IMR-90 (cell line): ENCODE measurements around the gene CASP9. TPM values are rescaled to one million over a fixed set of nuclear protein-coding genes. Genes with fewer than 3 reads are reported as not detected.

Experiments
- ATAC-seq: fragments of 200-7000 bp; cut with Tn5 transposase; 2 replicates; pipeline ENCODE4 v1.9.1; 2020; ENCODE audit warnings: low read depth, mild to moderate bottlenecking, moderate library complexity
- BruUV-seq: library from RNA; stranded (reverse); fragments of 400-500 nt; replicated peaks from 2 replicates; lab custom pipeline; 2021; lab: Mats Ljungman, UMichigan
- CTCF ChIA-PET: fragments of 300-600 bp; formaldehyde crosslinking; extraction: SDS; loops from one replicate; lab custom pipeline; 2021; ENCODE audit warnings: antibody characterized with exemption; lab: Yijun Ruan, JAX
- POLR2A ChIA-PET: fragments of 300-600 bp; sonication (Branson Sonifier 250); formaldehyde crosslinking; loops from one replicate; lab custom pipeline; 2022; ENCODE audit warnings: antibody characterized with exemption; ENCODE audit not compliant: unreplicated experiment; lab: Charles Lee
- DNase-seq: peaks from one replicate; pipeline ENCODE4 v3.0.0; 2013
- H2AFZ ChIP-seq: replicated peaks from 2 replicates; pipeline ENCODE3; 2013; ENCODE audit warnings: low read length, mild to moderate bottlenecking; ENCODE audit not compliant: poor library complexity
- H2AK5ac ChIP-seq: 2 replicates; pipeline ENCODE4 v1.6.1; 2013; ENCODE audit warnings: low read depth, low read length, inconsistent platforms
- H2AK9ac ChIP-seq: replicated peaks from 2 replicates; pipeline ENCODE3; 2013; ENCODE audit warnings: mild to moderate bottlenecking, low read depth, low read length, moderate library complexity; ENCODE audit not compliant: poor library complexity
- H2BK120ac ChIP-seq: 2 replicates; pipeline ENCODE4 v1.6.1; 2013; ENCODE audit warnings: low read depth, low read length, inconsistent platforms
- H2BK15ac ChIP-seq: 3 replicates; pipeline ENCODE4 v1.6.1; 2013; ENCODE audit warnings: low read depth, low read length, inconsistent platforms
- H2BK20ac ChIP-seq: 2 replicates; pipeline ENCODE4 v1.6.1; 2013; ENCODE audit warnings: low read depth, mild to moderate bottlenecking, inconsistent platforms, low read length, moderate library complexity
- H2BK5ac ChIP-seq: 2 replicates; pipeline ENCODE4 v1.6.1; 2013; ENCODE audit warnings: mild to moderate bottlenecking, low read depth, low read length, inconsistent platforms; ENCODE audit not compliant: poor library complexity, severe bottlenecking
- H3K14ac ChIP-seq: replicated peaks from 2 replicates; pipeline ENCODE4 v1.6.1; 2013; ENCODE audit warnings: low read depth, low read length, inconsistent platforms
- H3K18ac ChIP-seq: 2 replicates; pipeline ENCODE4 v1.6.1; 2013; ENCODE audit warnings: low read depth, low read length, control low read depth
- H3K23ac ChIP-seq: 2 replicates; pipeline ENCODE4 v1.6.1; 2013; ENCODE audit warnings: low read depth, low read length, inconsistent platforms
- H3K27ac ChIP-seq: 2 replicates; pipeline ENCODE4 v1.5.1; 2013; ENCODE audit warnings: mild to moderate bottlenecking, control low read depth, low read length; ENCODE audit not compliant: insufficient read depth
- H3K27me3 ChIP-seq: 2 replicates; pipeline ENCODE4 v1.6.1; 2013; ENCODE audit warnings: low read length; ENCODE audit not compliant: control insufficient read depth, insufficient read depth
- H3K36me3 ChIP-seq: 2 replicates; pipeline ENCODE4 v1.6.1; 2013; ENCODE audit warnings: low read length, mixed read lengths; ENCODE audit not compliant: control insufficient read depth, insufficient read depth
- H3K4ac ChIP-seq: 2 replicates; pipeline ENCODE4 v1.6.1; 2013; ENCODE audit warnings: low read depth, low read length, inconsistent platforms
- H3K4me1 ChIP-seq: 2 replicates; pipeline ENCODE4 v1.6.1; 2013; ENCODE audit warnings: low read length, mixed read lengths; ENCODE audit not compliant: control insufficient read depth, insufficient read depth
- H3K4me2 ChIP-seq: 2 replicates; pipeline ENCODE4 v1.6.1; 2013; ENCODE audit warnings: low read depth, mild to moderate bottlenecking, control low read depth, low read length, moderate library complexity
- H3K4me3 ChIP-seq: 2 replicates; pipeline ENCODE4 v1.5.1; 2013; ENCODE audit warnings: low read depth, mild to moderate bottlenecking, control low read depth, low read length, moderate library complexity; ENCODE audit not compliant: insufficient read depth
- H3K56ac ChIP-seq: 2 replicates; pipeline ENCODE4 v1.6.1; 2013; ENCODE audit warnings: low read length, inconsistent platforms; ENCODE audit not compliant: insufficient read depth; ENCODE audit errors: extremely low read depth
- H3K79me1 ChIP-seq, 2 experiments: 2 replicates each; pipeline ENCODE4 v1.6.1; 2013; ENCODE audit warnings: low read length in 2 of 2, inconsistent platforms in 1 of 2, low read depth in 1 of 2
- H3K9ac ChIP-seq: 2 replicates; pipeline ENCODE4 v1.6.1; 2013; ENCODE audit warnings: low read depth, low read length, control low read depth
- H3K9me1 ChIP-seq: 2 replicates; pipeline ENCODE4 v1.6.1; 2013; ENCODE audit warnings: low read length, inconsistent platforms; ENCODE audit not compliant: insufficient read depth
- H3K9me3 ChIP-seq: 2 replicates; pipeline ENCODE4 v1.6.1; 2013; ENCODE audit warnings: low read length; ENCODE audit not compliant: control insufficient read depth, insufficient read depth
- H4K20me1 ChIP-seq: 2 replicates; pipeline ENCODE4 v1.6.1; 2013; ENCODE audit warnings: low read length, inconsistent platforms; ENCODE audit not compliant: insufficient read depth
- H4K5ac ChIP-seq: 2 replicates; pipeline ENCODE4 v1.6.1; 2013; ENCODE audit warnings: mild to moderate bottlenecking, low read depth, low read length, control low read depth
- H4K8ac ChIP-seq, 2 experiments: 2 replicates each; pipeline ENCODE4 v1.6.1; 2013; ENCODE audit warnings: low read depth in 2 of 2, low read length in 2 of 2, control low read depth in 1 of 2, inconsistent platforms in 1 of 2
- H4K91ac ChIP-seq: 2 replicates; pipeline ENCODE4 v1.6.1; 2013; ENCODE audit warnings: low read depth, low read length, inconsistent platforms; ENCODE audit not compliant: insufficient read depth
- BHLHE40 ChIP-seq: fragments of 150-350 bp; IDR thresholded peaks from 2 replicates; pipeline ENCODE4 v1.6.1; 2016; ENCODE audit warnings: mild to moderate bottlenecking, low read depth, low read length
- CEBPB ChIP-seq: IDR thresholded peaks from 2 replicates; pipeline ENCODE4 v1.6.1; 2012; ENCODE audit warnings: low read depth, low read length, improper control_type of control experiment
- CHD1 ChIP-seq: IDR thresholded peaks from 2 replicates; pipeline ENCODE4 v1.6.1; 2012; ENCODE audit warnings: low read depth, low read length, improper control_type of control experiment
- CTCF ChIP-seq: conservative IDR thresholded peaks from 2 replicates; pipeline ENCODE4 v1.5.1; 2012; ENCODE audit warnings: mild to moderate bottlenecking, low read depth, low read length, improper control_type of control experiment
- ELK1 ChIP-seq: fragments of 150-350 bp; IDR thresholded peaks from 2 replicates; pipeline ENCODE4 v1.6.1; 2016; ENCODE audit warnings: low read depth, mild to moderate bottlenecking, low read length, moderate library complexity, borderline replicate concordance
- FOS ChIP-seq: fragments of 150-350 bp; IDR thresholded peaks from 2 replicates; pipeline ENCODE4 v1.6.1; 2016; ENCODE audit warnings: low read depth, low read length
- MAFK ChIP-seq: IDR thresholded peaks from 2 replicates; pipeline ENCODE4 v1.6.1; 2012; ENCODE audit warnings: low read depth, low read length, improper control_type of control experiment
- MAZ ChIP-seq: IDR thresholded peaks from 2 replicates; pipeline ENCODE4 v1.6.1; 2012; ENCODE audit warnings: low read depth, mild to moderate bottlenecking, low read length, improper control_type of control experiment, moderate library complexity, borderline replicate concordance
- MXI1 ChIP-seq: IDR thresholded peaks from 2 replicates; pipeline ENCODE4 v1.6.1; 2012; ENCODE audit warnings: low read depth, mild to moderate bottlenecking, low read length, moderate library complexity, borderline replicate concordance
- NFE2L2 ChIP-seq: fragments of 150-350 bp; IDR thresholded peaks from 2 replicates; pipeline ENCODE4 v1.6.1; 2016; ENCODE audit warnings: low read depth, mild to moderate bottlenecking, low read length
- POLR2A ChIP-seq: IDR thresholded peaks from 2 replicates; pipeline ENCODE4 v1.6.1; 2012; ENCODE audit warnings: mild to moderate bottlenecking, low read depth, low read length
- RAD21 ChIP-seq: IDR thresholded peaks from 2 replicates; pipeline ENCODE4 v1.6.1; 2012; ENCODE audit warnings: low read length, improper control_type of control experiment
- RCOR1 ChIP-seq: IDR thresholded peaks from 2 replicates; pipeline ENCODE4 v1.6.1; 2012; ENCODE audit warnings: mild to moderate bottlenecking, low read length, improper control_type of control experiment; ENCODE audit not compliant: insufficient replicate concordance
- RFX5 ChIP-seq: IDR thresholded peaks from 2 replicates; pipeline ENCODE4 v1.8.0; 2012; ENCODE audit warnings: low read depth, mild to moderate bottlenecking, low read length, moderate library complexity
- SMC3 ChIP-seq: fragments of 150-350 bp; IDR thresholded peaks from 2 replicates; pipeline ENCODE4 v1.6.1; 2016; ENCODE audit warnings: low read depth, mild to moderate bottlenecking, antibody characterized with exemption, low read length, moderate library complexity
- USF2 ChIP-seq: fragments of 150-350 bp; IDR thresholded peaks from 2 replicates; pipeline ENCODE4 v1.6.1; 2017; ENCODE audit warnings: mild to moderate bottlenecking, antibody characterized with exemption, low read length, low read depth
- WGBS, 2 experiments: methylation state at CpG; one replicate each; pipeline versions ENCODE4 v1.1.5 to v1.1.7; 2013; ENCODE audit warnings: missing lambda C conversion rate in 2 of 2; ENCODE audit not compliant: insufficient read length in 1 of 2; ENCODE audit errors: extremely low coverage in 2 of 2; 5-methylcytosine and 5-hydroxymethylcytosine counted together
- dilution Hi-C: fragments of 300-500 bp; cut with HindIII; formaldehyde crosslinking; loops from one replicate; pipeline ENCODE4 v1.14.3; 2018; ENCODE audit warnings: low sequenced_read_pairs; ENCODE audit not compliant: unreplicated experiment
- in situ Hi-C: fragments of 300-500 bp; cut with MboI; formaldehyde crosslinking; loops from 3 replicates; pipeline ENCODE4 v1.14.3; 2019; ENCODE audit warnings: low sequenced_read_pairs, inconsistent platforms, mixed read lengths
- intact Hi-C: fragments of 100-400 bp; cut with micrococcal nuclease; formaldehyde crosslinking; loops from 2 replicates; pipeline ENCODE4 v1.10.0; 2022
- polyA plus RNA-seq, 3 experiments: library from polyadenylated mRNA; depleted of rRNA; stranded (reverse); fragments of >200 nt; gene quantifications; 2 replicates each; pipeline ENCODE4 v1.2.3, GENCODE V29; 2012; ENCODE audit warnings: low replicate concordance in 1 of 3
- total RNA-seq: library from RNA; depleted of rRNA; stranded (reverse); fragments of >200 nt; gene quantifications from 2 replicates; pipeline ENCODE4 v1.2.3, GENCODE V29; 2012

CASP9 gene
- total and polyA plus RNA-seq, 2 of the 4 experiments (the other 2 are of a cell fraction), result 7.0 to 8.3 TPM

GRCh38 chr1:15504436-15504835, 19.6 kb downstream of the CASP9 start:
- Histone ChIP-seq H3K4me2 (no peak overlapping the region), H2BK120ac (no peak overlapping the region), H3K9ac (no peak overlapping the region), H4K20me1 (no peaks in the 10 kb centered on the region), H2BK5ac (no peak overlapping the region), H3K18ac (no peak overlapping the region), H4K8ac (no peak overlapping the region), H3K4me1 (no peaks in the 10 kb centered on the region), H3K4ac (no peak overlapping the region), H3K27me3 (no peaks in the 10 kb centered on the region), H2AK5ac (no peak overlapping the region), H3K36me3 (peaks cover 8% of the 10 kb centered on the region; the same call in 1 of the 2 replicates), H3K27ac (no peak overlapping the region), H2BK20ac (no peak overlapping the region), H4K5ac (no peak overlapping the region), H2AK9ac (no peak overlapping the region), H3K9me3 (no peaks in the 10 kb centered on the region), H2BK15ac (no peak overlapping the region), H3K4me3 (no peak overlapping the region), H4K91ac (no peak overlapping the region), H3K56ac (no peak overlapping the region), H3K9me1 (no peaks in the 10 kb centered on the region), H2AFZ (no peak overlapping the region), H3K23ac (no peak overlapping the region), H3K14ac (no peak overlapping the region), H3K79me1 (no peaks in the 10 kb centered on the region)
- in situ Hi-C loops, result loop anchor here (10.0 kb wide), 1 partner anchor 190 kb away; no protein-coding TSS in a partner anchor
- BruUV-seq, result no TSS peak
- intact Hi-C loops, result no loop called here
- 92% methylated on average over 3 of the region's 4 CpGs; no CpG with 5 or more reads in 1 of the 2 experiments for WGBS, 2 experiments
- no peak for DNase-seq
- ChIA-PET CTCF (no interaction called here), POLR2A (no interaction called here)
- dilution Hi-C loops, result no loop called here
- TF ChIP-seq POLR2A (no peak), MXI1 (no peak), MAZ (no peak), SMC3 (no peak), ELK1 (no peak), MAFK (no peak), USF2 (no peak), CTCF (no peak), BHLHE40 (no peak), FOS (no peak), RFX5 (no peak), RCOR1 (no peak), CHD1 (no peak), CEBPB (no peak), RAD21 (no peak), NFE2L2 (no peak)
- no peak for ATAC-seq
